HepG2 (cell line): ENCODE data around the gene ABCB9. TPM values are rescaled to one million over a fixed set of nuclear protein-coding genes. Genes with fewer than 3 reads are reported as not detected.

Source experiments
- ATAC-seq: fragments of 200-7000 bp; cut with Tn5 transposase; 3 replicates; pipeline ENCODE4 v1.9.1; 2020; ENCODE audit warnings: mild to moderate bottlenecking, moderate library complexity
- BruUV-seq: library from RNA; stranded (reverse); fragments of 400-500 nt; replicated peaks from 2 replicates; lab custom pipeline; 2021; lab: Mats Ljungman, UMichigan
- CTCF ChIA-PET: fragments of 300-600 bp; formaldehyde crosslinking; extraction: SDS; loops from one replicate; lab custom pipeline; 2021; ENCODE audit warnings: low total read pairs, inconsistent platforms, low intra/inter-chr PET ratio; lab: Yijun Ruan, JAX
- POLR2A ChIA-PET: fragments of 350-600 bp; sonication (Branson Sonifier 250); formaldehyde crosslinking; loops from one replicate; lab custom pipeline; 2020; ENCODE audit warnings: antibody characterized with exemption, inconsistent platforms; lab: Yijun Ruan, JAX
- DNase-seq: peaks from one replicate; pipeline ENCODE4 v3.0.0-alpha.2; 2015; ENCODE audit warnings: low spot score
- FAIRE-seq: peaks from 3 replicates; lab custom pipeline; 2011; peaks lifted over from hg19 to GRCh38; lab: Jason Lieb, UNC
- H2AFZ ChIP-seq: one replicate; pipeline ENCODE4 v1.6.1; 2011; ENCODE audit warnings: low read length, inconsistent platforms
- H3K27ac ChIP-seq: fragments of 300-600 bp; 3 replicates; pipeline ENCODE4 v1.8.0; 2011; ENCODE audit warnings: mixed run types, mild to moderate bottlenecking, mixed read lengths, low read length, inconsistent platforms; ENCODE audit not compliant: insufficient read depth; ENCODE audit errors: extremely low read length
- H3K27me3 ChIP-seq, 2 experiments: fragments of 200-600 bp in 1 of 2; 2 replicates in 1 of 2; 3 replicates in 1 of 2; pipeline versions ENCODE4 v1.6.0 to v1.8.0; 2011; ENCODE audit warnings: low read length in 2 of 2, mild to moderate bottlenecking in 2 of 2, moderate library complexity in 2 of 2, inconsistent platforms in 1 of 2; ENCODE audit not compliant: insufficient read depth in 2 of 2, control insufficient read depth in 1 of 2
- H3K36me3 ChIP-seq, 2 experiments: fragments of 200-600 bp in 1 of 2; replicated peaks in 1 of 2; 2 replicates in 1 of 2; 3 replicates in 1 of 2; pipeline versions ENCODE4 v1.5.1 to v1.8.0; 2011; ENCODE audit warnings: low read length in 2 of 2, inconsistent platforms in 1 of 2; ENCODE audit not compliant: insufficient read depth in 2 of 2, control insufficient read depth in 1 of 2
- H3K4me1 ChIP-seq: 2 replicates; pipeline ENCODE4 v1.5.1; 2012; ENCODE audit warnings: low read length, inconsistent platforms; ENCODE audit not compliant: insufficient read depth
- H3K4me2 ChIP-seq: 2 replicates; pipeline ENCODE4 v1.6.0; 2011; ENCODE audit warnings: low read depth, low read length, inconsistent platforms
- H3K4me3 ChIP-seq, 3 experiments: fragments of 200-600 bp in 1 of 3; sonication (generic), shearing (Covaris generic) in 1 of 3; replicated peaks in 1 of 3; 2 replicates each; pipeline ENCODE4 v1.5.1; 2011 to 2016; ENCODE audit warnings: low read length in 3 of 3, inconsistent platforms in 2 of 3, low read depth in 2 of 3, mild to moderate bottlenecking in 2 of 3, control low read depth in 1 of 3, mixed read lengths in 1 of 3; ENCODE audit not compliant: insufficient read depth in 1 of 3
- H3K79me2 ChIP-seq: one replicate; pipeline ENCODE4 v1.6.1; 2011; ENCODE audit warnings: low read length, inconsistent platforms; ENCODE audit not compliant: insufficient read depth
- H3K9ac ChIP-seq: 2 replicates; pipeline ENCODE4 v1.6.0; 2011; ENCODE audit warnings: mild to moderate bottlenecking, low read depth, low read length, inconsistent platforms; ENCODE audit not compliant: insufficient read depth
- H3K9me3 ChIP-seq: 2 replicates; pipeline ENCODE4 v1.5.1; 2012; ENCODE audit warnings: mild to moderate bottlenecking, low read length
- H4K20me1 ChIP-seq: 2 replicates; pipeline ENCODE4 v1.6.0; 2011; ENCODE audit warnings: inconsistent platforms, mild to moderate bottlenecking, low read length, moderate library complexity; ENCODE audit not compliant: insufficient read depth
- KDM6A ChIP-seq: IDR thresholded peaks from 2 replicates; pipeline ENCODE4 v1.6.1; 2016; ENCODE audit warnings: low read depth
- PRDM10 ChIP-seq: sonication (generic); formaldehyde crosslinking; IDR thresholded peaks from 2 replicates; pipeline ENCODE4 v1.4.0; 2020; ENCODE audit warnings: low read depth, missing genetic modification reagents
- SRSF9 ChIP-seq: fragments of 200-400 bp; formaldehyde crosslinking; IDR thresholded peaks from 2 replicates; pipeline ENCODE4 v1.6.1; 2018; ENCODE audit warnings: borderline replicate concordance, mild to moderate bottlenecking, low read depth, low read length; ENCODE audit not compliant: insufficient read depth, poor library complexity, severe bottlenecking
- TAF15 ChIP-seq: fragments of 200-400 bp; formaldehyde crosslinking; IDR thresholded peaks from one replicate; pipeline ENCODE4 v1.6.1; 2018; ENCODE audit warnings: mild to moderate bottlenecking, low read depth, low read length; ENCODE audit not compliant: poor library complexity, severe bottlenecking
- THAP11 ChIP-seq: IDR thresholded peaks from 2 replicates; pipeline ENCODE4 v1.6.1; 2016; ENCODE audit warnings: missing biosample characterization, missing genetic modification reagents
- ZFYVE20 ChIP-seq: sonication (generic); formaldehyde crosslinking; IDR thresholded peaks from 2 replicates; pipeline ENCODE4 v1.8.0; 2023; ENCODE audit warnings: low read depth, mild to moderate bottlenecking, moderate library complexity, missing genetic modification reagents, borderline replicate concordance
- ZNF224 ChIP-seq: sonication (generic); formaldehyde crosslinking; IDR thresholded peaks from 2 replicates; pipeline ENCODE4 v1.5.0; 2020; ENCODE audit warnings: mild to moderate bottlenecking, missing genetic modification reagents
- ZNF263 ChIP-seq: sonication (generic); formaldehyde crosslinking; IDR thresholded peaks from 2 replicates; pipeline ENCODE4 v1.4.0; 2020; ENCODE audit warnings: missing genetic modification reagents
- ZNF414 ChIP-seq: sonication (generic); formaldehyde crosslinking; IDR thresholded peaks from 2 replicates; pipeline ENCODE4 v1.5.0; 2020; ENCODE audit warnings: missing genetic modification reagents
- ZNF574 ChIP-seq: sonication (generic); formaldehyde crosslinking; IDR thresholded peaks from 2 replicates; pipeline ENCODE4 v1.4.0; 2020; ENCODE audit warnings: missing genetic modification reagents
- ZNF598 ChIP-seq: sonication (generic); formaldehyde crosslinking; IDR thresholded peaks from 2 replicates; pipeline ENCODE4 v1.5.1; 2020; ENCODE audit warnings: mild to moderate bottlenecking, missing genetic modification reagents, borderline replicate concordance
- ZNF770 ChIP-seq: sonication (generic); formaldehyde crosslinking; IDR thresholded peaks from 2 replicates; pipeline ENCODE4 v1.5.0; 2020; ENCODE audit warnings: mild to moderate bottlenecking, missing genetic modification reagents
- WGBS: methylation state at CpG from one replicate; pipeline ENCODE4 v1.1.6; 2017; ENCODE audit warnings: low lambda C conversion rate; 5-methylcytosine and 5-hydroxymethylcytosine counted together
- in situ Hi-C: cut with HindIII; loops from 2 replicates; pipeline ENCODE4 v1.10.0; 2017; ENCODE audit warnings: low pct_unique_long_range_greater_than_20kb; ENCODE audit not compliant: extremely low pct_ligation_motif_present
- intact Hi-C: fragments of 100-400 bp; cut with micrococcal nuclease; formaldehyde crosslinking; loops from one replicate; pipeline ENCODE4 v1.10.0; 2022; ENCODE audit not compliant: unreplicated experiment
- polyA plus RNA-seq, 8 experiments: library from polyadenylated mRNA; depleted of rRNA in 3 of 8; stranded (reverse) in 7 of 8; unstranded in 1 of 8; fragments of >200 nt; fragmentation: Illumina TruSeq in 4 of 8; extraction: Trizol in 4 of 8; gene quantifications; 2 replicates each; pipeline versions ENCODE4 v1.2.1 to v1.2.3, GENCODE V29; 2011 to 2016; ENCODE audit warnings: low read depth in 4 of 8, missing spikeins in 1 of 8, mixed read lengths in 1 of 8; ENCODE audit not compliant: insufficient read depth in 1 of 8
- total RNA-seq, 5 experiments: library from RNA; depleted of rRNA; stranded (reverse); fragments of >200 nt; fragmentation: Illumina TruSeq; extraction: Trizol; gene quantifications; 2 replicates each; pipeline ENCODE4 v1.2.3, GENCODE V29; 2016; ENCODE audit warnings: low read depth in 1 of 5

Gene ABCB9
- total and polyA plus RNA-seq, 2 of the 13 experiments (the other 11 are each of a cell fraction or from before 2014, with no cell fraction given), result 5.1 to 6.0 TPM

- DNase-seq, result peak; percentile 33
- H4K20me1 ChIP-seq, result peaks cover 3% of the 10 kb centered on the region; the same call in 1 of the 2 replicates
- intact Hi-C loops, result no loop called here
- peak; percentile 14 for ATAC-seq
- BruUV-seq, result no TSS peak
- no peaks in the 10 kb centered on the region; a peak in 1 of 5 replicates for H3K27me3 ChIP-seq
- ChIA-PET CTCF (no interaction called here), POLR2A (interaction anchor here (1.1 to 2.9 kb wide), 3 partner anchors 7 to 337 kb away, joined by 3 to 13 read pairs (median 11); partner anchors contain the start of genes MPHOSPH9 and MTRFR)
- peaks cover 45% of the 10 kb centered on the region for H3K79me2 ChIP-seq
- H3K36me3 ChIP-seq, result no peaks in the 10 kb centered on the region; a peak in 1 of 5 replicates
- H3K4me1 ChIP-seq, result peaks cover 71% of the 10 kb centered on the region
- peak within 1 kb of the TSS; percentile 62 for H3K4me2 ChIP-seq
- peak within 1 kb of the TSS; percentile 69 for H3K27ac ChIP-seq
- no peak for FAIRE-seq
- in situ Hi-C loops, result no loop called here
- WGBS, result 79% methylated on average over 81 of the region's 81 CpGs
- peak within 1 kb of the TSS; percentile 58 to 79 (median 76) for H3K4me3 ChIP-seq
- no peak within 1 kb of the TSS for H2AFZ ChIP-seq
- no peaks in the 10 kb centered on the region for H3K9me3 ChIP-seq
- peak within 1 kb of the TSS; percentile 89 for H3K9ac ChIP-seq
- TF ChIP-seq ZNF598 (CRISPR knock-in tag) (no peak), ZNF414 (CRISPR knock-in tag) (no peak), ZFYVE20 (0 out of 2 replicates have a peak, but pooled peaks have one; percentile 38), ZNF263 (CRISPR knock-in tag) (no peak), KDM6A (CRISPR knock-in tag) (no peak), TAF15 (no peak), ZNF770 (no peak), ZNF574 (CRISPR knock-in tag) (peak; percentile 73), ZNF224 (no peak), PRDM10 (CRISPR knock-in tag) (no peak), SRSF9 (no peak), THAP11 (CRISPR knock-in tag) (peak; percentile 66)
Measured at GRCh38 chr12:122895704-122896636, 70.3 kb downstream of the ABCB9 start, which contains the start of gene VPS37B. Gene VPS37B (minus strand): TSS chr12:122896124. CDS start chr12:122896062, 62 bp downstream.
